Esophagus muscularis mucosa (tissue), 3 donors: Measurements from ENCODE around the gene MSX1.

Experiments
- EP300 ChIP-seq: sonication (generic); formaldehyde crosslinking; IDR thresholded peaks from one replicate; pipeline ENCODE4 v1.6.1; 2017; ENCODE audit warnings: antibody characterized with exemption
- TF ChIP-seq, protein P1 (sequence below), 3 experiments: fragments of 200-600 bp in 2 of 3; fragments of 450-650 bp in 1 of 3; sonication (generic) in 2 of 3; IDR thresholded peaks; one replicate each; pipeline ENCODE4 v1.5.1; 2017 to 2019; ENCODE audit warnings: antibody characterized with exemption in 3 of 3, mild to moderate bottlenecking in 2 of 3, moderate library complexity in 1 of 3

DNA sequence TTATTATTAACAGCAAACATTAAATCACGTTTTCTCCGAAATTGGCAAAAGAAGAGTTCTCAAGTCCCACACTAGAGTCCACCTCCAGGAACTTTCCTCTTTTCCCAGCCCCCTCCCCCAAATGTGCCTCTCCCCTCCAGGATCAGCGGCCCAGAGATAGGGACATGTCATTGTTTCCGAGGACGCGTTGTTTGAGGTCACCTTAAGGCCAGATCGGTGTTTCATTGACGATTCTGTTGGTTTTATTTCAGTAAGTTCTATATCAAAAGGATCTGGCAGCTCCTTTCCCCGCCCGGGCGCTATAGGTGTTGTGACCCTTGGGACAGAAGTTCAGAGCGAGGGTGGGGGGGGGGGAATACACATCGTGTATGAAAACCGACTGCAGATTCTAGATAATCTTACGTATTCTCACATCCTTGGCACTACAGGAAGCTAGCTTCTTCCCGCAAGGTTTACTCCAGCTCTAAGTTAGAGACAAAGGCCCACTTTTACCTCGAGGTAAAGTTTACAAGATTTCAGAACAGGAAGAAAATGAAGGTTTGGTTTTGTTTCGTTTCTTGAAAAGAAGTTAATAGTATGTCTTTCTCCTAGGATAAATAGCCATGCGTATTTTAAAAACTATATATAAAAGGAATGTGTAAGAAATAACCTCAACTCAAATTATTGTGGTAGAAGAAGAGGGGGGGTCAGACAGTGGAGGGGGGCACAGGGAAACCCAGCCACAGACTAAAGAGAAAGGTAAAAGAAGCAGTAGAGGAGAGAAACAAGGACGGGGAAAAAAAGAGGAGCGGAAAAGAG is 739 bp upstream of the MSX1 start:
- TF ChIP-seq, protein P1, sequence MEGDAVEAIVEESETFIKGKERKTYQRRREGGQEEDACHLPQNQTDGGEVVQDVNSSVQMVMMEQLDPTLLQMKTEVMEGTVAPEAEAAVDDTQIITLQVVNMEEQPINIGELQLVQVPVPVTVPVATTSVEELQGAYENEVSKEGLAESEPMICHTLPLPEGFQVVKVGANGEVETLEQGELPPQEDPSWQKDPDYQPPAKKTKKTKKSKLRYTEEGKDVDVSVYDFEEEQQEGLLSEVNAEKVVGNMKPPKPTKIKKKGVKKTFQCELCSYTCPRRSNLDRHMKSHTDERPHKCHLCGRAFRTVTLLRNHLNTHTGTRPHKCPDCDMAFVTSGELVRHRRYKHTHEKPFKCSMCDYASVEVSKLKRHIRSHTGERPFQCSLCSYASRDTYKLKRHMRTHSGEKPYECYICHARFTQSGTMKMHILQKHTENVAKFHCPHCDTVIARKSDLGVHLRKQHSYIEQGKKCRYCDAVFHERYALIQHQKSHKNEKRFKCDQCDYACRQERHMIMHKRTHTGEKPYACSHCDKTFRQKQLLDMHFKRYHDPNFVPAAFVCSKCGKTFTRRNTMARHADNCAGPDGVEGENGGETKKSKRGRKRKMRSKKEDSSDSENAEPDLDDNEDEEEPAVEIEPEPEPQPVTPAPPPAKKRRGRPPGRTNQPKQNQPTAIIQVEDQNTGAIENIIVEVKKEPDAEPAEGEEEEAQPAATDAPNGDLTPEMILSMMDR (IDR thresholded peaks at IDR 0.05): no peak
- TF ChIP-seq EP300: no peak
